ENCODE data around the gene FYN. TPM values are rescaled to one million over a fixed set of nuclear protein-coding genes. Genes with fewer than 3 reads are reported as not detected.

The FYN gene
- total RNA-seq, 2 donors from 2014 or later = 87.0 to 94.7 TPM

GRCh38 chr6:111724039-111724438, 149.2 kb downstream of the FYN start:
- intact Hi-C loops (cut with DNase I) = no loop called here
- no peak for DNase-seq (ENCODE audit: low spot score)

- DNase-seq (ENCODE audit: low spot score) = no peak
- intact Hi-C loops (cut with DNase I) = no loop called here
Measured at GRCh38 chr6:111723412-111723970, 149.8 kb downstream of the FYN start.

- no peak for DNase-seq (ENCODE audit: low spot score)
- intact Hi-C loops (cut with DNase I) = no loop called here
Measured at GRCh38 chr6:111722179-111722731, 151.0 kb downstream of the FYN start.

- intact Hi-C loops (cut with DNase I) = no loop called here
- no peak for DNase-seq (ENCODE audit: low spot score)
Measured at GRCh38 chr6:111721753-111722154, 151.5 kb downstream of the FYN start.

GRCh38 chr6:111720931-111721496, 152.2 kb downstream of the FYN start:
- DNase-seq (ENCODE audit: low spot score) = no peak
- intact Hi-C loops (cut with DNase I) = no loop called here

DNA sequence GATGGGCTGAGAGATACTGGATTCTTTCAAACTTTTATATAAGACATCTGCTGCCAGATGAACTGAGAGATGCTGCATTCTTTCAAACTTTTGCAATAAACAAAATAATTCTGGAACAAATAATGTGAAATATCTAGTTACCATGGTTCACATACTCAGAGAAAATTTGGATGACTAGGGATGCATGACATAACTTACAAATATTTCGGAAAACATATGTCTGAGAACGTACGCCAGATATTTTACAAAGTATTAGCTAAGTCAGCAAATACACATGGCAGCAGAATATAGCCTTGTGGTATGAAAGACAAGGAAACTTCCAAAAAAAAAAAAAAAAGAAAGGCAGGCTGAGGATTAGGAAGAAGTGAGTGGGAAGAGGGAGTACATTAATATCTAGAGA, 154.3 kb downstream of the FYN start:
- no peak for DNase-seq (ENCODE audit: low spot score)
- intact Hi-C loops (cut with DNase I) = loop anchor here (10.0 kb wide), 2 partner anchors 156 to 326 kb away; partner anchors contain the start of gene FYN (in 2 of the 2)

DNA sequence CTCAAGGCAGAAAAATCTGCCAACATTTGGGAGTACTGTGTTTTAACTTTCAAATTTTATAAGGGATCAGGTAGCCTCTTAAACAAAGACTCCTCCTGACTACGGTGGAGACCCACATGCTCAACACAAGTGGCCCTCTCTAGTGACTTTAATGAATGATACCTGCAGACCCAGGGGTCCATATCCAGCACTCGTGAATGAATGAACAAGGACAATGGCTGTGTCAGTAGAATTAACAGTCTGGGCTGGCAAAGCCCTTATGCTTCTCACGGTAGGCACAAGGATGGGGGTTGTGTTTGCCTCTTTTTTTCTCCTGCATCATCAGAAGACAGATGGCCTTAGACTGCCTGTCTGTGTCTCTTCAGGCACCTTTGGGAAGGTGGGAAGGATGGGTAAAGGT, 154.9 kb downstream of the FYN start:
- DNase-seq (ENCODE audit: low spot score) = no peak
- intact Hi-C loops (cut with DNase I) = loop anchor here (10.0 kb wide), 2 partner anchors 156 to 326 kb away; partner anchors contain the start of gene FYN (in 2 of the 2)

- intact Hi-C loops (cut with DNase I) = loop anchor here (10.0 kb wide), 2 partner anchors 157 to 327 kb away; partner anchors contain the start of gene FYN (in 2 of the 2)
- DNase-seq (ENCODE audit: low spot score) = no peak
Measured at GRCh38 chr6:111717621-111718020, 155.6 kb downstream of the FYN start.

GRCh38 chr6:111716325-111716724, 156.9 kb downstream of the FYN start:
- DNase-seq (ENCODE audit: low spot score) = no peak
- intact Hi-C loops (cut with DNase I) = loop anchor here (10.0 kb wide), 2 partner anchors 158 to 328 kb away; partner anchors contain the start of gene FYN (in 2 of the 2)

- intact Hi-C loops (cut with DNase I) = loop anchor here (10.0 kb wide), 2 partner anchors 159 to 329 kb away; partner anchors contain the start of gene FYN (in 2 of the 2)
- DNase-seq (ENCODE audit: low spot score) = no peak
Measured at GRCh38 chr6:111715321-111715720, 157.9 kb downstream of the FYN start.

DNA sequence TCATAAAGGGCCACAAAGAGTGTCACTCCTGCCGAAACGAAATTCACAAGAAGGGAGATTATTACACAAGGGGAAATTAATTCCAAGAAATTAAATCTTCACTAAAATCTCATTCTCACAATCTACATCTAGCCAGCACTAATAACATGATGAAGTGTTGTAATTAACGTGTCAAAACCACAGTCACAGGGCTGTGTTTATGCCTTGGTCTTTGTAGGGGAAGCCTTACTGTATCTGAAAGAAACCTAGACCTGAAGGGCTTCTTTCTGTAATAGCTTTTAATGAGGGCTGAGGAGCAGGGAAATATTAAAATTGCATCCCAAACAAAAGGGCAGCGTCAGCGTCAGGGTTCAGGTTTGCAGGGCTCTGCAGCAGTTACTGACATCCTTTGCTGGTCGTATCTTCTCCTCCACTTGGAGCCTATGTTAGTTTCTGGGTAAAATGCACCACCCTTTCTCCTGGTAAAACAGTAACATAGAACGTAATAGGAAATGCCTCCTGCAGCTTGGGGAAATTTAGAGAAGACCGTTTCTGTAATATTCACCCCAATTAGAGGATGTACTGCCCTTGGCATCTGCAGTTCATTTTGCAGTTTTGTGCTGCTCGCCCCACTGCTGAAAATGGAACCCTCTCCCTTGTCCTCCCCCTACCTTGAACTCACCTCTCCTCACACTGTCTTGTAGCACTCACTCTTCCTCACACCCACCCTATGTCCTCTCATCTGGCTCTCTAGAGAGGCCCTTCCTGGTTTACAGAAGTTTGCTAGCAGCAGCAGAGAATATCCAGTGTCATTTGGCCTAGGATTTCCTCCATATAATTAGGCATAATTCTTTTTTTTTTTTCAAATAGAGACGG, 158.6 kb downstream of the FYN start:
- no peak for DNase-seq (ENCODE audit: low spot score)
- intact Hi-C loops (cut with DNase I) = loop anchor here (5.0 to 10.0 kb wide), 4 partner anchors 160 to 330 kb away; partner anchors contain the start of gene FYN (in 2 of the 2)

DNA sequence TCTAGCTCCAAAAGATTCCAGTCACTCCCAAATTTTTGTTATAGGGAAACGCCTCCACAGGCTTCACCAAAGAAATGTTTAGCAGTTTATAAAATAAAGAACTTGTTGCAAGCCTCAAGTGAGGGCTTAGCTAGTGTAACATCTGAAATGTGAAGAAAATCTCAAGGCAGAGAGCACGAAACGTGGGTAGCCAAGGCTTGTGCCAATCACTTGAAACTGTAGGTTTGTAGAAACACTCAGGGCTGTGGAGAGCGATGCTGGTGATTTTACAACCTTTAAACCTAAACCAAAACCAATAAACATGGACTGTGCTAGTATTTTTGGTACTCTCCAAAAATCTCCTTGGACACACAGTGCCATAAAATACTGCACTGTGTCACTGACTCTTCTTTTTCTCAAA, 159.4 kb downstream of the FYN start:
- no peak for DNase-seq (ENCODE audit: low spot score)
- intact Hi-C loops (cut with DNase I) = loop anchor here (5.0 to 10.0 kb wide), 4 partner anchors 161 to 331 kb away; partner anchors contain the start of gene FYN (in 2 of the 2)

- intact Hi-C loops (cut with DNase I) = loop anchor here (5.0 to 10.0 kb wide), 4 partner anchors 162 to 332 kb away; partner anchors contain the start of gene FYN (in 2 of the 2)
Measured at GRCh38 chr6:111713236-111713635, 160.0 kb downstream of the FYN start.

DNA sequence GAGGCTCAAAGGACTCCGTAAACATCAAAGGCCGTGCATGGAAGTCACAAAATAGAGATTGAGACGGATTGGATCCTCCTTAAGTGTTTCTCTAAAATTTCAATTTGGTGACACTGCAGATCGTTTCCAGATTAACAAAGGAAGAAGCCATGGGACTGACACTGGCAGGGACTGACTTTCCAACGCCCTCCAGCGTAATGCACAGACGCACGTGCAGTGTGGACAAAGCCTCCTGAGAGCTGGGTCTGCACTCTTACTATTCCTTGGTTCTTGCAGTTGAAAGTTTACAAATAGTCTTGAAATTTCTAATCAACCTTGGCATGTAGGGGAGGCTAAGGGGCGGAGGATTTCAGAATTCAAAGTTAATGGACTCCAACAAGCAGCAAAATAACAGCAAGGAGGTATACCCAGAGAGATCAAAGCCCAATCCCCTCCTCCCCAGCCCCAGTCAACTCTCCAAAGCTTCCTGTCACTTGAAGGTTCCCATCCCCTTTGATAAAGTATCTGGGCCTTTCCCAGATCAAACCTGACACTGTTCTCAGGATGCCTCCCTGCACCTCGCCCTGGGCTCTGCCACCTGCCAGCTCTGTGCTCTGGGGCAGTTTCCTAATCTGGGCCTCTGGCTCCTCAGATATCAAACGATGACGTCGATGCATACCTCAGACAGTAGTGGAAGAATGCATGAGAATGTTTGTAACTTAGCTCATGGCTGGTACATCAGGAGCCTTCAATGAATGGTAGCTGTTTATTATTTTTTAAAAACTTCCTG, 161.1 kb downstream of the FYN start:
- intact Hi-C loops (cut with DNase I) = loop anchor here (5.0 to 10.0 kb wide), 4 partner anchors 163 to 333 kb away; partner anchors contain the start of gene FYN (in 2 of the 2)
- no peak for DNase-seq (ENCODE audit: low spot score)

More at GRCh38 chr6:111713236-111713635, 160.0 kb downstream of the FYN start:
- no peak for DNase-seq (ENCODE audit: low spot score)

- DNase-seq (ENCODE audit: low spot score) = no peak
- intact Hi-C loops (cut with DNase I) = loop anchor here (5.0 to 10.0 kb wide), 4 partner anchors 163 to 333 kb away; partner anchors contain the start of gene FYN (in 2 of the 2)
Measured at GRCh38 chr6:111711476-111711875, 161.8 kb downstream of the FYN start.

GRCh38 chr6:111710911-111711310, 162.3 kb downstream of the FYN start:
- DNase-seq (ENCODE audit: low spot score) = no peak
- intact Hi-C loops (cut with DNase I) = loop anchor here (5.0 to 10.0 kb wide), 4 partner anchors 164 to 334 kb away; partner anchors contain the start of gene FYN (in 2 of the 2)

DNA sequence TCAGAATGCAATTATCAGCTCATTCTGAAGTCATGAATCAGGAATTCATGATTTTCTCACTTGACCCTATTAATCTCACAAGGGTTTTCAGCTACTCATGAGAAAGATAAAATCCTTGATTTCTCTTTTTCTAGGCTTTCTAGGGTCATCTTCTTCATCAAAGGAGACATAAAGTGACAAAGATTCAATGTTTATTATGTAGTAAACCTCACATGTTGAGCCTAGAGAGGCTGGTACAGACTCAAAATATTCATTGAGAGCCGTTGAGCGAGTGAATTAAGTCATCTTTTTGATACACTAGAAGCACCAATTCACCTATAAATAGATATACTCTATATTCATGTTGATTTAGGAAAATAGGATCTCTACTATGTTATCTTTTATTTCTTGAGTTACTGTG, 162.8 kb downstream of the FYN start:
- intact Hi-C loops (cut with DNase I) = loop anchor here (5.0 to 10.0 kb wide), 4 partner anchors 164 to 334 kb away; partner anchors contain the start of gene FYN (in 2 of the 2)
- DNase-seq (ENCODE audit: low spot score) = no peak
